ENCODE data around the gene RBM7. TPM values are rescaled to one million over a fixed set of nuclear protein-coding genes. Genes with fewer than 3 reads are reported as not detected.

The RBM7 gene
- polyA plus RNA-seq, 1 experiment = 59.8 TPM

- Histone ChIP-seq H3K27ac (ENCODE audit: low read depth, low read length) (no peak overlapping the region), H3K27me3 (ENCODE audit: control insufficient read depth, insufficient read depth, low read length) (no peaks in the 10 kb centered on the region), H3K9me3 (ENCODE audit: control insufficient read depth, insufficient read depth, low read length) (no peaks in the 10 kb centered on the region), H3K4me3 (ENCODE audit: low read depth, low read length) (no peak overlapping the region)
- ChIA-PET POLR2A (no interaction called here), CTCF (interaction anchor here (0.6 to 1.0 kb wide), 4 partner anchors 16 to 71 kb away, joined by 3 to 4 read pairs (median 4); no protein-coding TSS in a partner anchor)
- TF ChIP-seq, protein P1, sequence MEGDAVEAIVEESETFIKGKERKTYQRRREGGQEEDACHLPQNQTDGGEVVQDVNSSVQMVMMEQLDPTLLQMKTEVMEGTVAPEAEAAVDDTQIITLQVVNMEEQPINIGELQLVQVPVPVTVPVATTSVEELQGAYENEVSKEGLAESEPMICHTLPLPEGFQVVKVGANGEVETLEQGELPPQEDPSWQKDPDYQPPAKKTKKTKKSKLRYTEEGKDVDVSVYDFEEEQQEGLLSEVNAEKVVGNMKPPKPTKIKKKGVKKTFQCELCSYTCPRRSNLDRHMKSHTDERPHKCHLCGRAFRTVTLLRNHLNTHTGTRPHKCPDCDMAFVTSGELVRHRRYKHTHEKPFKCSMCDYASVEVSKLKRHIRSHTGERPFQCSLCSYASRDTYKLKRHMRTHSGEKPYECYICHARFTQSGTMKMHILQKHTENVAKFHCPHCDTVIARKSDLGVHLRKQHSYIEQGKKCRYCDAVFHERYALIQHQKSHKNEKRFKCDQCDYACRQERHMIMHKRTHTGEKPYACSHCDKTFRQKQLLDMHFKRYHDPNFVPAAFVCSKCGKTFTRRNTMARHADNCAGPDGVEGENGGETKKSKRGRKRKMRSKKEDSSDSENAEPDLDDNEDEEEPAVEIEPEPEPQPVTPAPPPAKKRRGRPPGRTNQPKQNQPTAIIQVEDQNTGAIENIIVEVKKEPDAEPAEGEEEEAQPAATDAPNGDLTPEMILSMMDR (IDR thresholded peaks at IDR 0.05; ENCODE audit: low read depth, low read length) = no peak
- DNase-seq (ENCODE audit: low read depth, low spot score) = no peak
Measured at GRCh38 chr11:114362326-114362725, 38.1 kb upstream of the RBM7 start.

DNA sequence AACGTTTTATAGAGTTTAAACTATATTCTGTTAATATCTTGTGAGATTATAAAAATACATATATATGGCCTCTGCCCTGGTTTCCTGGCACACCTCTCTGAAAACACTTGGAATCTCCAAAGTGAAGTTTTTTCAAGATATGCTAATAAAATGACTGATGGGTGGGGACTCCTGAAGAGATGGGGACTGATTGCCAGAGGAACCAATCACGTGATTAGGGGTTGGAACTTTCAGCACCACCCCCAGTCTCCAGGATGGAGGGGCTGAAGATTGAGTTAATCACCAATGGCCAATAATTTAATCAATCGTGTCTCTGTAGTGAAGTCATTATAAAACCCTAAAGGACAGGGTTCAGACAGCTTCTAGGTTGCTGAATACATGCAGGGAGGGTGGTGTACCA lies 37.5 kb upstream of the RBM7 start:
- TF ChIP-seq, protein P1 (IDR thresholded peaks at IDR 0.05; ENCODE audit: low read depth, low read length) = no peak
- no peaks in the 10 kb centered on the region for H3K27me3 ChIP-seq (ENCODE audit: control insufficient read depth, insufficient read depth, low read length)
- CTCF ChIA-PET = interaction anchor here (0.6 to 1.0 kb wide), 2 partner anchors 15 to 72 kb away, joined by 3 to 4 read pairs; no protein-coding TSS in a partner anchor

GRCh38 chr11:114366331-114367243 lies 33.9 kb upstream of the RBM7 start:
- H3K27ac ChIP-seq (ENCODE audit: low read depth, low read length) = peak overlapping the region; percentile 95
- CTCF ChIA-PET = interaction anchor here (1.0 to 1.6 kb wide), 2 partner anchors 19 to 31 kb away, joined by 3 to 7 read pairs; no protein-coding TSS in a partner anchor
- peak; percentile 74 for DNase-seq (ENCODE audit: low read depth, low spot score)
- no peak overlapping the region; the same call in 1 of the 2 replicates for H3K4me3 ChIP-seq (ENCODE audit: low read depth, low read length)
- no peaks in the 10 kb centered on the region for H3K27me3 ChIP-seq (ENCODE audit: control insufficient read depth, insufficient read depth, low read length)
- POLR2A ChIA-PET = interaction anchor here (1.5 kb wide), 1 partner anchor 26 kb away, joined by 3 read pairs; no protein-coding TSS in a partner anchor
- H3K9me3 ChIP-seq (ENCODE audit: control insufficient read depth, insufficient read depth, low read length) = no peaks in the 10 kb centered on the region
- TF ChIP-seq, protein P1 (IDR thresholded peaks at IDR 0.05; ENCODE audit: low read depth, low read length) = no peak

More for the DNA sequence above, 37.5 kb upstream of the RBM7 start:
- DNase-seq (ENCODE audit: low read depth, low spot score) = no peak
- H3K27ac ChIP-seq (ENCODE audit: low read depth, low read length) = no peak overlapping the region
- H3K9me3 ChIP-seq (ENCODE audit: control insufficient read depth, insufficient read depth, low read length) = no peaks in the 10 kb centered on the region
- POLR2A ChIA-PET = no interaction called here
- no peak overlapping the region for H3K4me3 ChIP-seq (ENCODE audit: low read depth, low read length)

GRCh38 chr11:114367244-114367957 lies 33.1 kb upstream of the RBM7 start:
- no peaks in the 10 kb centered on the region for H3K9me3 ChIP-seq (ENCODE audit: control insufficient read depth, insufficient read depth, low read length)
- peak overlapping the region; percentile 95 for H3K27ac ChIP-seq (ENCODE audit: low read depth, low read length)
- H3K4me3 ChIP-seq (ENCODE audit: low read depth, low read length) = peak overlapping the region; percentile 7; the same call in 1 of the 2 replicates
- DNase-seq (ENCODE audit: low read depth, low spot score) = no peak
- no peaks in the 10 kb centered on the region for H3K27me3 ChIP-seq (ENCODE audit: control insufficient read depth, insufficient read depth, low read length)
- ChIA-PET POLR2A (interaction anchor here (0.6 to 1.5 kb wide), 2 partner anchors 26 to 30 kb away, joined by 3 to 4 read pairs; no protein-coding TSS in a partner anchor), CTCF (interaction anchor here (0.7 to 1.7 kb wide), 4 partner anchors 20 to 73 kb away, joined by 3 to 7 read pairs (median 4); no protein-coding TSS in a partner anchor)
- TF ChIP-seq, protein P1 (IDR thresholded peaks at IDR 0.05; ENCODE audit: low read depth, low read length) = no peak
